Measurements from ENCODE around the gene HYPK. TPM values are rescaled to one million over a fixed set of nuclear protein-coding genes. Genes with fewer than 3 reads are reported as not detected.

The HYPK gene
- total and polyA plus RNA-seq, 5 donors from 2014 or later = 6.4 to 19.7 (median 13.1) TPM

- H3K36me3 ChIP-seq (ENCODE audit: control insufficient read depth, insufficient read depth, low read length) = peaks cover 37% of the 10 kb centered on the region
- H3K27ac Mint-ChIP-seq = peak within 1 kb of the TSS; percentile 86 to 99 (median 98)
- peaks cover 0 to 57% (median 36%) of the 10 kb centered on the region in 4 donors for H3K4me1 Mint-ChIP-seq
- H3K4me3 Mint-ChIP-seq = peak within 1 kb of the TSS; percentile 96 to 100 (median 97)
- peaks cover 0 to 1% (median 0%) of the 10 kb centered on the region in 7 donors for H3K9me3 Mint-ChIP-seq
- DNase-seq = peak; percentile 97 to 100 (median 100)
- H3K27me3 ChIP-seq (ENCODE audit: control insufficient read depth, insufficient read depth, low read length) = no peaks in the 10 kb centered on the region
- H3K27me3 Mint-ChIP-seq = no peaks in the 10 kb centered on the region
- H3K36me3 Mint-ChIP-seq = peaks cover 25% of the 10 kb centered on the region
- peak within 1 kb of the TSS; percentile 96 for H3K27ac ChIP-seq (ENCODE audit: insufficient read depth, low read length, poor library complexity, severe bottlenecking)
- H3K9me3 ChIP-seq (ENCODE audit: control insufficient read depth in 2 of 2, low read length in 2 of 2) = no peaks in the 10 kb centered on the region
- H3K4me1 ChIP-seq (ENCODE audit: control insufficient read depth, insufficient read depth, low read length, poor library complexity, severe bottlenecking) = peaks cover 37% of the 10 kb centered on the region
- peak within 1 kb of the TSS; percentile 86 for H3K4me3 ChIP-seq (ENCODE audit: low read depth, low read length)
- ATAC-seq (ENCODE audit: low read depth in 2 of 2) = peak; percentile 96 to 97
Measured at GRCh38 chr15:43791993-43792760, 8.2 kb upstream of the HYPK start, which contains the start of gene SERF2. Gene SERF2, plus strand, starts transcription at chr15:43792320. Its CDS starts 57 bp downstream, at chr15:43792377.

DNA sequence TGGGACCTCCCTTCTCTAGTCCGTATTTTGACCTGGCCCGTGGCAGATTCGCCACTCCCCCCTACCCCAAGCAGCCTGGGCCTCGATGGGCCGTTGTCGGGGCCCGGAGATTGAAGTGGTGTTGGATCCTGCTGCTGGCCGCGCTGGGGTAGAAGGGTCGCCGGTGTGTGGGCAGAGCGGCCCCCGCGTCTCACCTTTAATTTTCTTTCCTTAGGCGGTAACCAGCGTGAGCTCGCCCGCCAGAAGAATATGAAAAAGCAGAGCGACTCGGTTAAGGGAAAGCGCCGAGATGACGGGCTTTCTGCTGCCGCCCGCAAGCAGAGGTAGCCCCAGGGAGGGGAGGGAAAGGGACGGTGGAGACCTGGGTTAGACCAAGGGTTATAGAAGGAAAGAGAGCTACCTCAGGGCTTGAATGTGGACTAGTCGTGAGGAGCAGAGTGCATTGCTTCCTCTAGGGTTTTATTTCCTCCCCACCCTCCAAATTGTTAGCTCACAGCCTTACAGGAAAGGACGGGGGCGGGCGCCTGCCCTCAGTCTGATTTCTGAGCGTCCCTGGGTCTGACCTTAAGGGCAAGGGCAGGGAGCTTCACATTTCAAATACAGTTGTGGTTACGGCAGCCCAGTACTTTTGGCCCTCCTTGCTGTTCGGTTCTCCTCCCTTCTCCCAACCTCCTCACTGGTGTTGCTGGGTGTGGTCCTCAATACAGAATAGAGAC is 7.5 kb upstream of the HYPK start:
- Mint-ChIP-seq H3K4me1 (peaks cover 0 to 60% (median 36%) of the 10 kb centered on the region in 4 donors), H3K27ac (peak overlapping the region; percentile 76 to 99 (median 98)), H3K4me3 (peak overlapping the region; percentile 96 to 100 (median 97)), H3K9me3 (peaks cover 0 to 1% (median 0%) of the 10 kb centered on the region in 7 donors), H3K27me3 (no peaks in the 10 kb centered on the region), H3K36me3 (peaks cover 25% of the 10 kb centered on the region)
- Histone ChIP-seq H3K27me3 (ENCODE audit: control insufficient read depth, insufficient read depth, low read length) (no peaks in the 10 kb centered on the region), H3K27ac (ENCODE audit: insufficient read depth, low read length, poor library complexity, severe bottlenecking) (peak overlapping the region; percentile 96), H3K4me1 (ENCODE audit: control insufficient read depth, insufficient read depth, low read length, poor library complexity, severe bottlenecking) (peaks cover 37% of the 10 kb centered on the region), H3K36me3 (ENCODE audit: control insufficient read depth, insufficient read depth, low read length) (peaks cover 37% of the 10 kb centered on the region), H3K9me3 (ENCODE audit: control insufficient read depth in 2 of 2, low read length in 2 of 2) (no peaks in the 10 kb centered on the region), H3K4me3 (ENCODE audit: low read depth, low read length) (peak overlapping the region; percentile 86)
- ATAC-seq (ENCODE audit: low read depth in 2 of 2) (no peak), DNase-seq (peak in 2 of 3 donors; percentile 29 to 69)

DNA sequence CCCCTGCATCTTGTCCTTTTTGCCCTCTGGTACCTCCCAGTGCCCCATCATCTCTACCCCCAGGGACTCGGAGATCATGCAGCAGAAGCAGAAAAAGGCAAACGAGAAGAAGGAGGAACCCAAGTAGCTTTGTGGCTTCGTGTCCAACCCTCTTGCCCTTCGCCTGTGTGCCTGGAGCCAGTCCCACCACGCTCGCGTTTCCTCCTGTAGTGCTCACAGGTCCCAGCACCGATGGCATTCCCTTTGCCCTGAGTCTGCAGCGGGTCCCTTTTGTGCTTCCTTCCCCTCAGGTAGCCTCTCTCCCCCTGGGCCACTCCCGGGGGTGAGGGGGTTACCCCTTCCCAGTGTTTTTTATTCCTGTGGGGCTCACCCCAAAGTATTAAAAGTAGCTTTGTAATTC is 6.8 kb upstream of the HYPK start:
- DNase-seq (no peak), ATAC-seq (ENCODE audit: low read depth in 2 of 2) (no peak)
- Histone ChIP-seq H3K27ac (ENCODE audit: insufficient read depth, low read length, poor library complexity, severe bottlenecking) (peak overlapping the region; percentile 96), H3K36me3 (ENCODE audit: control insufficient read depth, insufficient read depth, low read length) (peaks cover 42% of the 10 kb centered on the region), H3K4me1 (ENCODE audit: control insufficient read depth, insufficient read depth, low read length, poor library complexity, severe bottlenecking) (peaks cover 37% of the 10 kb centered on the region), H3K4me3 (ENCODE audit: low read depth, low read length) (peak overlapping the region; percentile 86), H3K9me3 (ENCODE audit: control insufficient read depth in 2 of 2, low read length in 2 of 2) (no peaks in the 10 kb centered on the region), H3K27me3 (ENCODE audit: control insufficient read depth, insufficient read depth, low read length) (no peaks in the 10 kb centered on the region)
- peak overlapping the region; percentile 96 to 100 (median 97) for H3K4me3 Mint-ChIP-seq
- H3K4me1 Mint-ChIP-seq = peaks cover 0 to 67% (median 41%) of the 10 kb centered on the region in 4 donors
- peak overlapping the region; percentile 96 to 99 (median 98) for H3K27ac Mint-ChIP-seq
- peaks cover 28% of the 10 kb centered on the region for H3K36me3 Mint-ChIP-seq
- peaks cover 0 to 1% (median 0%) of the 10 kb centered on the region in 7 donors for H3K9me3 Mint-ChIP-seq
- no peaks in the 10 kb centered on the region for H3K27me3 Mint-ChIP-seq

- no peaks in the 10 kb centered on the region for H3K9me3 ChIP-seq (ENCODE audit: control insufficient read depth in 2 of 2, low read length in 2 of 2)
- DNase-seq = no peak
- Mint-ChIP-seq H3K9me3 (peaks cover 0 to 1% (median 0%) of the 10 kb centered on the region in 7 donors), H3K36me3 (peaks cover 28% of the 10 kb centered on the region), H3K4me3 (peak overlapping the region; percentile 96 to 100 (median 97)), H3K4me1 (peaks cover 0 to 73% (median 40%) of the 10 kb centered on the region in 4 donors), H3K27ac (peak overlapping the region; percentile 96 to 99 (median 98)), H3K27me3 (no peaks in the 10 kb centered on the region)
- H3K4me1 ChIP-seq (ENCODE audit: control insufficient read depth, insufficient read depth, low read length, poor library complexity, severe bottlenecking) = peaks cover 37% of the 10 kb centered on the region
- peak overlapping the region; percentile 0 for H3K4me3 ChIP-seq (ENCODE audit: low read depth, low read length)
- peak overlapping the region; percentile 63 for H3K27ac ChIP-seq (ENCODE audit: insufficient read depth, low read length, poor library complexity, severe bottlenecking)
- no peaks in the 10 kb centered on the region for H3K27me3 ChIP-seq (ENCODE audit: control insufficient read depth, insufficient read depth, low read length)
- ATAC-seq (ENCODE audit: low read depth in 2 of 2) = no peak
- H3K36me3 ChIP-seq (ENCODE audit: control insufficient read depth, insufficient read depth, low read length) = peaks cover 49% of the 10 kb centered on the region
Measured at GRCh38 chr15:43794269-43795037, 5.9 kb upstream of the HYPK start.

- H3K4me3 Mint-ChIP-seq = peak overlapping the region in 3 of 4 donors; percentile 46 to 100 (median 96)
- H3K4me1 Mint-ChIP-seq = peaks cover 1 to 80% (median 44%) of the 10 kb centered on the region in 4 donors
Measured at GRCh38 chr15:43795197-43795596, 5.2 kb upstream of the HYPK start.

DNA sequence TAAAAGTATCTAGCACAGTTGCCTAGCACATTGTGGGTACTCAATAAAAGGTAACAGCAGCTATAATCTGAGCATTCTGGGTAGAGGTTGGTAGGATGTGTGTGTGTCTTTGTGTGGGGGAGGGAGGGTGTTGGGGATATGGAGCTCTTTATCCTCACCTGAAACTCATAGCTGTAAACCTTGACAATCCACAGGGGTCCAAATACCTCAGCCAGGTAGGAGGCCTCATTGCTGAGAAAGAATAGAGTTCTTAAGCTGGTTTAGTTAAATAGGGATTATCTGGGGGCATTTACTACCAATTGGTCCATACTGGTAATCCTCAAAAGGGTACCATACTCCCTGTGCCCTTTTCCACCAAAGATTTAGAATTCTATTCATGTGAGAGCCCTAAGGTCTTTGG is 4.4 kb upstream of the HYPK start:
- H3K27me3 Mint-ChIP-seq = no peaks in the 10 kb centered on the region
- peak overlapping the region in 2 of 3 donors; percentile 55 to 58 for H3K27ac Mint-ChIP-seq
- ATAC-seq (ENCODE audit: low read depth in 2 of 2) (no peak), DNase-seq (no peak)
- peak overlapping the region in 3 of 4 donors; percentile 36 to 100 (median 59) for H3K4me3 Mint-ChIP-seq
- peaks cover 53% of the 10 kb centered on the region for H3K36me3 ChIP-seq (ENCODE audit: control insufficient read depth, insufficient read depth, low read length)
- peak overlapping the region; percentile 63 for H3K27ac ChIP-seq (ENCODE audit: insufficient read depth, low read length, poor library complexity, severe bottlenecking)
- peaks cover 34% of the 10 kb centered on the region for H3K36me3 Mint-ChIP-seq
- H3K9me3 Mint-ChIP-seq = peaks cover 0 to under 1% (median 0%) of the 10 kb centered on the region in 7 donors
- H3K4me3 ChIP-seq (ENCODE audit: low read depth, low read length) = no peak overlapping the region
- H3K27me3 ChIP-seq (ENCODE audit: control insufficient read depth, insufficient read depth, low read length) = no peaks in the 10 kb centered on the region
- H3K9me3 ChIP-seq (ENCODE audit: control insufficient read depth in 2 of 2, low read length in 2 of 2) = no peaks in the 10 kb centered on the region
- H3K4me1 ChIP-seq (ENCODE audit: control insufficient read depth, insufficient read depth, low read length, poor library complexity, severe bottlenecking) = peaks cover 48% of the 10 kb centered on the region
- peaks cover 6 to 88% (median 49%) of the 10 kb centered on the region in 4 donors for H3K4me1 Mint-ChIP-seq

More at GRCh38 chr15:43795197-43795596, 5.2 kb upstream of the HYPK start:
- ATAC-seq (ENCODE audit: low read depth in 2 of 2) (no peak), DNase-seq (no peak)
- Histone ChIP-seq H3K4me3 (ENCODE audit: low read depth, low read length) (no peak overlapping the region), H3K27me3 (ENCODE audit: control insufficient read depth, insufficient read depth, low read length) (no peaks in the 10 kb centered on the region), H3K9me3 (ENCODE audit: control insufficient read depth in 2 of 2, low read length in 2 of 2) (no peaks in the 10 kb centered on the region), H3K27ac (ENCODE audit: insufficient read depth, low read length, poor library complexity, severe bottlenecking) (peak overlapping the region; percentile 63), H3K4me1 (ENCODE audit: control insufficient read depth, insufficient read depth, low read length, poor library complexity, severe bottlenecking) (peaks cover 45% of the 10 kb centered on the region), H3K36me3 (ENCODE audit: control insufficient read depth, insufficient read depth, low read length) (peaks cover 53% of the 10 kb centered on the region)
- Mint-ChIP-seq H3K36me3 (peaks cover 29% of the 10 kb centered on the region), H3K9me3 (peaks cover 0 to 1% (median 0%) of the 10 kb centered on the region in 7 donors), H3K27me3 (no peaks in the 10 kb centered on the region), H3K27ac (peak overlapping the region; percentile 58 to 63 (median 63))

- no peaks in the 10 kb centered on the region for H3K27me3 ChIP-seq (ENCODE audit: control insufficient read depth, insufficient read depth, low read length)
- DNase-seq (no peak), ATAC-seq (ENCODE audit: low read depth in 2 of 2) (no peak)
- peak overlapping the region in 2 of 3 donors; percentile 68 to 93 for H3K27ac Mint-ChIP-seq
- peak overlapping the region in 1 of 4 donors; percentile 100 for H3K4me3 Mint-ChIP-seq
- no peaks in the 10 kb centered on the region for H3K27me3 Mint-ChIP-seq
- no peak overlapping the region for H3K4me3 ChIP-seq (ENCODE audit: low read depth, low read length)
- H3K4me1 ChIP-seq (ENCODE audit: control insufficient read depth, insufficient read depth, low read length, poor library complexity, severe bottlenecking) = peaks cover 52% of the 10 kb centered on the region
- peaks cover 38% of the 10 kb centered on the region for H3K36me3 Mint-ChIP-seq
- peaks cover 53% of the 10 kb centered on the region for H3K36me3 ChIP-seq (ENCODE audit: control insufficient read depth, insufficient read depth, low read length)
- peaks cover 6 to 91% (median 53%) of the 10 kb centered on the region in 4 donors for H3K4me1 Mint-ChIP-seq
- H3K9me3 ChIP-seq (ENCODE audit: control insufficient read depth in 2 of 2, low read length in 2 of 2) = no peaks in the 10 kb centered on the region
- H3K9me3 Mint-ChIP-seq = no peaks in the 10 kb centered on the region
- no peak overlapping the region for H3K27ac ChIP-seq (ENCODE audit: insufficient read depth, low read length, poor library complexity, severe bottlenecking)
Measured at GRCh38 chr15:43796566-43796965, 3.8 kb upstream of the HYPK start.
